ENCODE results near the gene LRRC4C.
"Not testable (repeated sequence)": the region's sequence is repeated elsewhere in the genome, so short reads cannot be mapped to it uniquely, and the experiment has no call there.

LRRC4C gene

DNA sequence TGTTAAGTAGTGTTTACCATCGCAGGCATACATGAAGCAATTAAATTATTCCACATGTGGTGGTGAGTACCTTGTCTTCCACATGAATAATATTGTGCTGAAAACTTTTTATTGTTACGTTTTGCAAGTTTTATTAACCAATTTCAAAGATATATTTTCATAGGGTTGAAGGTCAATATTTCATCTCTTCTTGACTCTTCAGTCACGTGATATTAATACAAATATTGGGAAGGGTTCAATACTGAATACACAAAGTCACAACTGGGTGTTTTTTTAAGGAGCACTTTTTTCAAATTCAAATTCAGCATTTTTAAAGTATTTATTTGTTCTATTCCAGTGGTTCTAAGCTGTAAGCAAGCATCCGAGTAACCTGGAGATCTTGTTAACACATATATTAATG lies 348.9 kb downstream of the LRRC4C start:
- DNase-seq: no peak

GRCh38 chr11:41102471-41102870 lies 357.0 kb downstream of the LRRC4C start:
- DNase-seq: no peak

DNA sequence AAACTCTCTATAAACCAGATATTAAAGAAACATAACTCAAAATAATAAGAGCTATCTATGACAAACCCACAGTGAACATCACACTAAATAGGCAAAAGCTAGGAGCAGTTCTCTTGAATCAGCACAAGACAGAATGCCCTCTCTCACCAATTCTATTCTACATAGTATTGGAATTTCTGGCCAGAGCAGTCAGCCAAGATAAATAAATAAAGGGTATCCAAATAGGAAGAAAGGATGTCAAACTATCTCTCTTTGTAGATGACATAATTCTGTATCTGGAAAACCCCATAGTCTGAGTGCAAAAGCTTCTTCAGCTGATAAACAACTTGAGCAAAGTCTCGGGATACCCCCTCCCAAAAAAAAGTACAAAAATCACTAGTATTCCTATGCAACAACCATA lies 359.8 kb downstream of the LRRC4C start:
- no peak for DNase-seq

DNA sequence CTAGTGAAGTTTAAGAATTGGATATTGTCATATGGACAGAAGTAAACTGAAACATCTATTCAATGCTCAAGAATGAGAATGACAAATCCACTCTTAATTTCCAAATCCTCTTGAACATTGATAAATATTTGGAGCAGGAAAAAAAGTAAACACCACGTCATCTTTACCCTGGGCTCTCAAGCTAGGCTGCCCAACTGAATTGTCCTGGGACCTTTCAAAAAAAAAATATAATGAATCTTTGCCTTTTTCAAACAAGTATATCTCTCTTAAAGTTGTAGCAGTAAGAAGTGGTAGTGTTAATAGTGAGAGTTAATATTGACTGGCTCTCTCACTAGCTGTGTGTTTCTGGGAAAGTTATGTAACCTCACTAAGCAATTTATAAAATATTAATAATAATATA lies 374.3 kb downstream of the LRRC4C start:
- DNase-seq: no peak

DNA sequence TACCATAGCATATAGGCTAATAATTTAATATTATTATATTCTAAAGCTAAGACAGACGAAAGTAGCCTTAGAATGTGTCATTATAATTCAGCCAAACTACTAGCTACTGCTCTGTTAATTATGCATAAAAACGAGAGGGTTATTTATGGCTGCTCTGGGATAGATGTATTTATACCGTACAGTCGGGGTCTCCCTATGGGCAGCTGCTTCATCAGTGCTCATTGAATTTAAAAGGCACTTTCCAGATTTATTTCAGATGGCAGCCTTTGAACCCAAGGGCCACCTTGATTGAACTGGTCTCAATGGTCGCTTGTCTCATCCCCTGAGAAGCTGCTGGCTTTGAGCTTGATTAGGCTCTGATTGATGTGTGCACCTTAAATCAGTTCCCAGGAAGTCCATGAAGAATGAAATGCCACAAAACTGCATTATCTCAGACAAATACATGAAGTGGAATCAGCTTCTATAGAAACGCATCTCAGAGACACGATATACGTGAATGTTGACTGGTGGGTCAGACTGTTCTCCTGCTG lies 377.6 kb downstream of the LRRC4C start:
- no peak for DNase-seq

DNA sequence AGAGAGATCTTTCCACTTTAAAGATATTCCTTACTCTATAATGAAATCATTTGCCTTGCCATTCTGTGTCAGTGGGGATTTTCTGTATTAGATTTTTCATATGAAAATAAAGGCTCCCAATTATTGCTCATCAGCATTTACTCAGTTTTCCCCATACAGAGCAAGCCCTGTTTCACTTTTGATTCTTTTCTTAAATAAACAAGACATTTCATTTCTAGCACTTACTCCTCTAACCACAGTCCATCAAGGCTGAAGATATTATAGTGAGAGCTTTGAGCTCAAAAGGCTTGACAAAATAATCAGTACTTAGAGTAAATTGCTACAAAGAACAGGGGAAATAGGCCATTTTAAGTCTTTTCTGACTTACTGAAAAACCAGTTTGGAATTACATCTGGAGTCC lies 385.1 kb downstream of the LRRC4C start:
- no peak for DNase-seq

DNA sequence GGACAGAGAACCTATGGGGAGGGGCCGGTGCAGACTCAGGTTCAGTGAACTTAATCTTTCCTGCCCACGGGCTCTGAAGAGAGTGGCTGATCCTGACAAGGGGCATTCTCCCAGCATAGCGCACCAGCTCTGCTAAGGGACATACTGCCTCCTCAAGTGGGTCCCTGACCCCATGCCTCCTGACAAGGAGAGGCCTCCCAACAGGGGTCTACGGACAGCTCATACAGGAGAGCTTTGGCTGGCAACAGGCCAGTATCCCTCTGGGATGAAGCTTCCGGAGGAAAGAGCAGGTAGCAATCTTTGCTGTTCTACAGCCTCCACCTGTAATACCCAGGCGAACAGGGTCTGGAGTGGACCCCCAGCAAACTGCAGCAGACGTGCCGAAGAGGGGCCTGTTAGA lies 394.0 kb downstream of the LRRC4C start:
- no peak for DNase-seq

DNA sequence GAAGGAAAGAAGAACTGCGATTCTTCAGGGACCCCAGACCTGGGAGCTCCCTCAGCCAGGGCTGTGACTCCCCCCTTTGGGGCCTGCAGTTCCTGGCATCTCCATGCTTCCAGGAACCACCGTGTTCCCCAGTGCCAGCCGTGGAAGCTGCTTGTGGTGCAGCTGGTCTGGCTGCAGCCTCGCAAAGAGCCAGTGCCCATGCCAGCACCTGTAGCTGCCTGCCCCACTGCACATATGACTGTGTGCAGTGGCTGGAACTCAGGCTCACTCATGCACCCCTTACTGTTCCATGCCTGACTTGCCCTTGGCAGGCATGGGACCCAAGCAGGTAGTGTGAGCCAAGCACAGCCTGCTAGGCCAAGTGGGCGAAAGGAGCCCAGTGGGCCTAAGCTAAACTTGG lies 401.3 kb downstream of the LRRC4C start:
- no peak for DNase-seq

DNA sequence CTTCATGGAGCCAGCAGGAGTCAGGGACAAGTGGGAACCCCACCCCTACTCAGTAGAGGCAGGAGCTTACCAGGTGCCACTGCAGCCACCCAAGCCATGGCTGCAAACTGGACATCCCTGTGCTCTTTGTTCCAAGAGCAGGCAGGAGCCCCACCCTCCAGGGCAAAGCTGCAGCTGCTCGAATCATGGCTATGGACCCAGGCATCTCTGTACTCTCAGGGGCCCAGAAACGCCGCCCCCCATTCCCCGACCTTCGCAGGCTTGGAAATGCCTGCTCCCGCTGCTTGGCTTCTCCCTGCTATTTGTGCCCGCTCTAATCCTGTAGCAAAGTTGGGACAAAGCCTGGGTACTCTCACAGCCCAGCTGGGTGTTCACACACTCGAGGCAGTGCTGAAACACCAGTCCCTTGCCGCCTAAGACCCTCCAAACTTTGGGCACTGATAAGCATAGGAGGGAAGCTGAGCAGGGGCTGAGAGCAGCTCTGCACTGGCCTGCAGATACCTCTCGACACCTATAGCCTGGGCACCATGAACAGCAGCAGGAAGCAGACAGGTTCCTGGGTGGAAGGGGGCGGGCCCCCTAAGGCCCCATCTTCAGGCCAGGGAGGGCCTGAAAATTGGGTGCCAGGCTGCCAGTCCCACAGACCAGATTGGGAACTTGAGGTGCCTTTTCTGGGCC lies 402.4 kb downstream of the LRRC4C start:
- no peak for DNase-seq

DNA sequence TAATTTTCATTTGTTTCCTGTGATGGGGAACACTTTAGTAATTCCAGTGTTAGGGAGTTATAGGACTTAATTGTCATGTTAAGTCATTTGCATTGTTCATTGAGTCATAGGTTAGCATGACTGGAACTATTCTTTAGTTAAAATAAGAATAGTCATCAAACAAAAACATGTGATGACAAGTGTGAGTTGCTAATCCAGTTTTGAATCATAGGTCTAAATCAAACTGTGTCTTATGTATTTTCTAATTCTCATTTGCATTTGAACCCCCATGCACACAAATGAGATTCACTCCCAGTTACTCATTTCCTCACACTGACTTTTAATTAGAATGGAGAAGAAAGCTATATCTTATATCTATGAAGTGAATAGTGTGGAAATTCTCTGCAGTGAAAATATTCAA lies 405.6 kb downstream of the LRRC4C start:
- DNase-seq: no peak

DNA sequence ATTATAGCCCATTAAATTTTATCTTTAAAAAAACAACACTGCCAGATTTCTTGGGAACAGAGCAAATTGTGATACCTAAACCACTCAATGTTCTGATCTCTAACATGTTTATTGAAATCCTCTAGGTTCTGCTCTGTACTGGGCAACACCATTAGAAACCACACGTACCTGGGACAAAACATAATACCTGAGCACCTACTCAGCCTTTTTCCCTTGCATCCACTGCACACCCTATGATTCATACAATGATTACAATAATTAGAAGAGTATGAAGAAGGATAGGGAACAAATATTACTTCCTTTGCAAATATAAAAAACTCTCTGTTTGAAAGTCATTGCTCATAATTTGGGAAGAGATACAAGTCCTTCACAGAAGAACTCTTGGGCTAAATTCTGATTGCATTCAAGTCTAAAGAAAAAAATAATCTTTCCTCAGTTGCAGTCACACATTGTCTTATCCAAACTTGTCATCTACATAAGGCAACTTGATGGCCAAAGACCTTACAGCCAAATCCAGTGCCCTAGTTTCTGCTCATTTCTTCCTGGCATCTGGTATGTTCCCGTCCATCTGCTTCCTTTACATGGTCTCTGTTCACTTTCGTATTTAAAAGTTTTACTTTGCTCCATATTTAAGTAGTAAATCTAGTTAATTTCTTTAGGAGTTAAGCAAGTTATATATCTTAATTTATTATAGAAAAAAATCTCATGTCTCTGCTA lies 407.4 kb downstream of the LRRC4C start:
- DNase-seq: no peak

DNA sequence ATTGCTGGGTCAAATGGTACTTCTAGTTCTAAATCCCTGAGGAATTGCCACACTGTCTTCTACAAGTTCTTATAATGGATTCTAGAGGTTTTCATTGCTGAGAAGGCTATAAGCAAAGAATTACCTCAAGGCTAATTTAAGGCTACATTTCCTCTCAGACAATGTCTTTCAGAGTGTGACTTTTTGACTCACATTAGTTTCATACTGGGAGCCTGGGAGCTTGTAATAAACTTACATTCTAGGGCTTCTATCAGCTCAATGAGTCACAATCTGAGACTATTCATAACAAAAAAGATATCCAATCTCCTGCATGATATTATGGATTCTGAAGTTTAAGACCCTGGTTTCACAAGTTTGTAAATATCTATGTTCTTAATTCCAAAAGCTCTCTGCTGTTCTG lies 408.7 kb downstream of the LRRC4C start:
- DNase-seq: no peak

- no peak for DNase-seq
These were observed 412.2 kb downstream of the LRRC4C start for GRCh38 chr11:41047229-41047628.

GRCh38 chr11:41045266-41045665 lies 414.2 kb downstream of the LRRC4C start:
- DNase-seq: no peak

GRCh38 chr11:41044747-41045146 lies 414.7 kb downstream of the LRRC4C start:
- no peak for DNase-seq

GRCh38 chr11:41042688-41043087 lies 416.8 kb downstream of the LRRC4C start:
- DNase-seq: no peak

- no peak for DNase-seq
These were observed 419.0 kb downstream of the LRRC4C start for GRCh38 chr11:41040474-41040873.

GRCh38 chr11:41039592-41039991 lies 419.9 kb downstream of the LRRC4C start:
- no peak for DNase-seq

GRCh38 chr11:41031551-41032060 lies 427.8 kb downstream of the LRRC4C start:
- DNase-seq: no peak

GRCh38 chr11:41020259-41020658 lies 439.2 kb downstream of the LRRC4C start:
- no peak for DNase-seq

GRCh38 chr11:41019666-41020065 lies 439.8 kb downstream of the LRRC4C start:
- not testable (repeated sequence) for DNase-seq

DNA sequence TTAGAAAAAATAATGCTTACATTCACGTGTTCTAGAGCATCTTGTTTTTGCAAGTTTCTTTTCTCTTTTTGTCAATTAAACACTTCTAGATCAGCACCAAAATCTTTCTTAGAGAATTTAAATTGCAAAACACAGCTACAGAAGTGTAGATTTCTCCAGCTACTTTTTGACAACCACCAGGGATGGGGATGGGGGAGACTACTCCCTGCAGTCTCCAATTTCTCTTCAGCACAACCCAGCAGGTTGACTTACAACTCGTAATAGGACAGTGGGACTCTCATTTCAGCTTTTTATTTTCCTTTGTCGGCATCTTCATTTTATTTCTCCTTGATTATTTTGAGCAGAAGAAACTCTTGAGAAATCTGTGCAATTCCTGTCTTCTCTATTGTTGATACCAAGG lies 441.2 kb downstream of the LRRC4C start:
- DNase-seq: no peak

GRCh38 chr11:41010361-41011050 lies 448.9 kb downstream of the LRRC4C start:
- DNase-seq: no peak

- no peak for DNase-seq
These were observed 453.5 kb downstream of the LRRC4C start for GRCh38 chr11:41005986-41006385.
